ENCODE data around the gene PBRM1. TPM values are rescaled to one million over a fixed set of nuclear protein-coding genes. Genes with fewer than 3 reads are reported as not detected.
A peak's percentile ranks its signal among the peaks of the same experiment; 100 is the strongest.

Gene PBRM1
- total RNA-seq (10 to 100 TPM; 33.8 to 61.7 (median 49.5) TPM), polyA plus RNA-seq (10 to 100 TPM in 1 of 2 donors, 1 to 10 TPM in 1; 8.5 to 17.6 TPM)
- long read RNA-seq, donor 1, partial matches to known transcripts, result 12 of 35 reads
- long read RNA-seq, donor 1, other reads (novel, unspliced or antisense), result 23 of 35 reads
- long read RNA-seq, donor 2, partial matches to known transcripts, result 15 of 25 reads
- long read RNA-seq, donor 2, other reads (novel, unspliced or antisense), result 10 of 25 reads
- long read RNA-seq, donor 3, partial matches to known transcripts, result 11 of 40 reads
- long read RNA-seq, donor 3, other reads (novel, unspliced or antisense), result 29 of 40 reads

DNA sequence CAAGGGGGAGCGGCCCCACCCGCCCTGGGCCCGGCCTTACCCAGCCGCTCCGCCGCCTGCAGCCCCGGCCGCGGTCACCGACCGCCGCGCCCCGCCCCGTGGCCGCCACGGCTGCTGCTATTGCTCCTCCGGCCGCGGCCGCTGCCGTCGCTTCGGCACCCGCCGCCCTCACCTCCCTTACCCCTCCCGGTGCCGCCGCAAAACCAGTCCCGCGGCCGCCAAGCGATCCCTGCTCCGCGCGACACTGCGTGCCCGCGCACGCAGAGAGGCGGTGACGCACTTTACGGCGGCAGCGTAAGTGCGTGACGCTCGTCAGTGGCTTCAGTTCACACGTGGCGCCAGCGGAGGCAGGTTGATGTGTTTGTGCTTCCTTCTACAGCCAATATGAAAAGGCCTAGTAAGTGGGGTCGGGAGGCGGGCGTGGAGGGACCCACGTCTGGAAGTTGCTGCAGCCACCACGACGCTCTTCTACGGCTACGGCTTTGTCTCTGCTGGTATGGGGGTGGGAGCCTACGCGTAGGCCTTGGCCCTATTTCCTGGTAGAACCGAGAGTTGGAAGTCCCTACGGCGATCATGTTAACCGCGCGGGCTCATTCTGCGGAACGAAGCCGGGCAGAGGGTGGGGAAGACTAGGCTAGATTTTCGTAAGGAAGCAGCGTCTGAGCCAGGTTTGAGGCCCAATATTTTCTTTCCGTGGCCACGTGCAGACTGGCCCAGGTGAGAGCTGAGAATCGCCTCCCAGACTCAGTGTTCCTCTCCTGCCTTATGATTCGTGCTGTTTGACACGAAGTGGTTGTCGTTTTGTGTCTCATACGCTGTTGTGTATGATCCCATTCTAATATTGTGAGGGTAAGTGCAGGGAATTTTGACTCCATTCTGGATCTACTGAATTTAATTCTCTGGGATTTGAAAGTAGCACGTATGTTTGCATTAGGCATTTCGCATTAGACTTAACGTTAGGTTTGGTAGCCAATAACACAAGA, at the start of gene PBRM1, which contains the start of gene GNL3:
TSS of gene PBRM1 (minus strand) at position 205 of the 983 bp plus-strand sequence.
TSS of gene GNL3 (plus strand) at position 324 of the 983 bp plus-strand sequence. CDS start at position 385, 61 bp downstream.
- DNase-seq (peak; percentile 94 to 96 (median 95)), ATAC-seq (peak; percentile 87 to 95 (median 92))
- peaks cover 12 to 64% (median 42%) of the 10 kb centered on the region in 12 donors for H3K4me1 ChIP-seq
- H3K27me3 ChIP-seq, result no peaks in the 10 kb centered on the region
- peak in 1 of 2 donors; percentile 87 for TF ChIP-seq POLR2A (IDR thresholded peaks at IDR 0.05)
- TF ChIP-seq, protein P1, sequence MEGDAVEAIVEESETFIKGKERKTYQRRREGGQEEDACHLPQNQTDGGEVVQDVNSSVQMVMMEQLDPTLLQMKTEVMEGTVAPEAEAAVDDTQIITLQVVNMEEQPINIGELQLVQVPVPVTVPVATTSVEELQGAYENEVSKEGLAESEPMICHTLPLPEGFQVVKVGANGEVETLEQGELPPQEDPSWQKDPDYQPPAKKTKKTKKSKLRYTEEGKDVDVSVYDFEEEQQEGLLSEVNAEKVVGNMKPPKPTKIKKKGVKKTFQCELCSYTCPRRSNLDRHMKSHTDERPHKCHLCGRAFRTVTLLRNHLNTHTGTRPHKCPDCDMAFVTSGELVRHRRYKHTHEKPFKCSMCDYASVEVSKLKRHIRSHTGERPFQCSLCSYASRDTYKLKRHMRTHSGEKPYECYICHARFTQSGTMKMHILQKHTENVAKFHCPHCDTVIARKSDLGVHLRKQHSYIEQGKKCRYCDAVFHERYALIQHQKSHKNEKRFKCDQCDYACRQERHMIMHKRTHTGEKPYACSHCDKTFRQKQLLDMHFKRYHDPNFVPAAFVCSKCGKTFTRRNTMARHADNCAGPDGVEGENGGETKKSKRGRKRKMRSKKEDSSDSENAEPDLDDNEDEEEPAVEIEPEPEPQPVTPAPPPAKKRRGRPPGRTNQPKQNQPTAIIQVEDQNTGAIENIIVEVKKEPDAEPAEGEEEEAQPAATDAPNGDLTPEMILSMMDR (IDR thresholded peaks at IDR 0.05), result no peak
- H3K27ac ChIP-seq, result peak within 1 kb of the TSS; percentile 91 to 99 (median 98)
- peak within 1 kb of the TSS; percentile 55 to 91 (median 84) for H3K4me3 ChIP-seq
- intact Hi-C loops (cut with DNase I), result loop anchor here in 7 of 10 donors (1.0 to 10.0 kb wide), 6 partner anchors 19 to 231 kb away; partner anchors contain the start of genes GLT8D1 (in 1 of the 7), NISCH (in 1 of the 7), SPCS1 (in 1 of the 7) and TNNC1 (in 1 of the 7)
- no peaks in the 10 kb centered on the region for H3K9me3 ChIP-seq
- 0 to 1% (median 0%) methylated on average over 40 to 82 of the region's 82 CpGs for WGBS, 4 donors
- peaks cover 5 to 52% (median 41%) of the 10 kb centered on the region in 9 donors for H3K36me3 ChIP-seq

DNA sequence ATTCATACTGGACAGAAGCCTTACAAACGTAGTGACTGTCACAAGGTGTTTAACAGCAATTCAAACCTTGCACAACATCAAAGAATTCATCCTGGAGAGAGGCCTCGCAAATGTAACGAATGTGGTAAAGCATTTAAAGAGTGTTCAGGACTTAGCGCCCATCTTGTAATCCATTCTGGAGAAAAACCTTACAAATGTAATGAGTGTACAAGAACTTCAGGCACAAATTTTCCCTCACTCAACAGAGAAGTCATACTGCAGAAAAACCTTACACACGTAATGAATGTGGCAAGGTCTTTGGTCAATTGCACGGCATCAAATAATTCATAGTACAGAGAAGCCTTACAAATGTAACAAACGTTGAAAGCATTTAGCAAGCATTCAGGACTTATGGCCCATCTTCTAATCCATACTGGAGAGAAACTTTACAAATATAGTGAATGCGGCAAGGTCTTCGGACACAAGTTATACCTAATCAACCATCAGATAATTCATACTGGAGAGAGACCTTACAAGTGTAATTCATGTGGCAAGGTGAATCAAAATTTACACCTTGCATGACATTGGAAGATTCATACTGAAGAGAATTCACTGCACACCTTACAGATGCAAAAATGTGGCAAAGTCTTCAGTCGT, 47.7 kb upstream of the PBRM1 start:
- Histone ChIP-seq H3K9me3 (peaks cover 0 to 15% (median 7%) of the 10 kb centered on the region in 12 donors), H3K4me3 (no peak overlapping the region), H3K36me3 (peaks cover 0 to 95% (median 74%) of the 10 kb centered on the region in 9 donors), H3K4me1 (peaks cover 0 to 5% (median 0%) of the 10 kb centered on the region in 12 donors), H3K27me3 (no peaks in the 10 kb centered on the region), H3K27ac (no peak overlapping the region)
- DNase-seq (no peak), ATAC-seq (no peak)
- intact Hi-C loops (cut with DNase I), result loop anchor here in 1 of 10 donors (10.0 kb wide), 1 partner anchor 331 kb away; no protein-coding TSS in a partner anchor
- TF ChIP-seq, protein P1 (IDR thresholded peaks at IDR 0.05), result no peak
- TF ChIP-seq POLR2A (IDR thresholded peaks at IDR 0.05), result no peak
- WGBS, 4 donors, result 85 to 97% (median 92%) methylated on average over 10 of the region's 10 CpGs

DNA sequence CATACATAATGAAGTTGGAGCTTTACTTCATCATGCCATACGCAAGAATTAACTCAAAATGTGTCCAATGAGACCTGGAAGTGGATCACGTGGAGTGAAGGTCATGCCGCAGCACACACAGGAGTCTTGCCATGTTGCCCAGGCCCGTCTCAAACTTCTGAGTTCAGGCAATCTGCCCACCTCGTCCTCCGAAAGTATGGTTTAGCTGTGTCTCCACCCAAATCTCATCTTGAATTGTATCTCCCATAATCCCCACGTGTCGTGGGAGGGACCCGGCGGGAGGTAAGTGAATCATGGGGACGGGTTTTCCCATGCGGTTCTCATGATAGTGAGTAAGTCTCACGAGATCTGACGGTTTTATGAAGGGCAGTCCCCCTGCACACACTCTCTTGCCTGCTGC, 45.9 kb upstream of the PBRM1 start:
- DNase-seq, result no peak
- ATAC-seq, result no peak
- Histone ChIP-seq H3K4me1 (peaks cover 0 to 5% (median 0%) of the 10 kb centered on the region in 12 donors), H3K27ac (no peak overlapping the region), H3K36me3 (peaks cover 0 to 81% (median 58%) of the 10 kb centered on the region in 9 donors), H3K9me3 (peaks cover 0 to 16% (median 9%) of the 10 kb centered on the region in 12 donors), H3K4me3 (no peak overlapping the region), H3K27me3 (no peaks in the 10 kb centered on the region)
- intact Hi-C loops (cut with DNase I), result loop anchor here in 1 of 10 donors (10.0 kb wide), 1 partner anchor 333 kb away; no protein-coding TSS in a partner anchor
- no peak for TF ChIP-seq POLR2A (IDR thresholded peaks at IDR 0.05)
- TF ChIP-seq, protein P1 (IDR thresholded peaks at IDR 0.05), result no peak
- WGBS, 4 donors, result 78 to 98% (median 90%) methylated on average over 14 of the region's 14 CpGs

All from heart left ventricle (tissue), 16 donors.